K562 (cell line): Measurements from ENCODE around the gene CENPB. TPM values are rescaled to one million over a fixed set of nuclear protein-coding genes. Genes with fewer than 3 reads are reported as not detected.

Source experiments
- BHLHE40 ChIP-seq: IDR thresholded peaks from 2 replicates; pipeline ENCODE4 v1.6.1; 2011; ENCODE audit warnings: low read length, improper control_type of control experiment
- CBX3 ChIP-seq, 2 experiments: IDR thresholded peaks; 1 replicate in 1 of 2; 2 replicates in 1 of 2; pipeline ENCODE4 v1.6.1; 2012; ENCODE audit warnings: inconsistent platforms in 2 of 2, low read length in 2 of 2, borderline replicate concordance in 1 of 2, control low read depth in 1 of 2
- FOSL1 ChIP-seq: fragments of 200-800 bp; sonication (Bioruptor generic); conservative IDR thresholded peaks from 2 replicates; pipeline ENCODE4 v1.6.1; 2016; ENCODE audit warnings: missing genetic modification characterization, missing compliant biosample characterization
- JUND ChIP-seq, 2 experiments: IDR thresholded peaks; 2 replicates in 1 of 2; 3 replicates in 1 of 2; pipeline ENCODE4 v1.6.1; 2011; ENCODE audit warnings: borderline replicate concordance in 2 of 2, low read depth in 2 of 2, low read length in 2 of 2, improper control_type of control experiment in 1 of 2, missing biosample characterization in 1 of 2, missing genetic modification characterization in 1 of 2, missing genetic modification reagents in 1 of 2
- KDM1A ChIP-seq, 2 experiments: fragments of 450-650 bp; IDR thresholded peaks; 2 replicates each; pipeline ENCODE4 v1.6.1; 2016; ENCODE audit warnings: mild to moderate bottlenecking in 2 of 2
- KLF1 ChIP-seq: fragments of 450-650 bp; IDR thresholded peaks from 2 replicates; pipeline ENCODE4 v1.6.1; 2016; ENCODE audit warnings: missing genetic modification characterization, missing compliant biosample characterization
- NFIC ChIP-seq: fragments of 450-650 bp; IDR thresholded peaks from 2 replicates; pipeline ENCODE4 v1.6.1; 2017; ENCODE audit warnings: mild to moderate bottlenecking, inconsistent platforms
- POU5F1 ChIP-seq: fragments of 150-350 bp; IDR thresholded peaks from 2 replicates; pipeline ENCODE4 v1.6.1; 2014; ENCODE audit warnings: borderline replicate concordance, low read length, low read depth, mild to moderate bottlenecking; ENCODE audit not compliant: partially characterized antibody
- PPARD ChIP-seq: fragments of 250-450 bp; sonication (Bioruptor Pico); IDR thresholded peaks from 2 replicates; pipeline ENCODE4 v1.8.0; 2022; ENCODE audit warnings: inconsistent platforms, mild to moderate bottlenecking, moderate library complexity
- RAD51 ChIP-seq: fragments of 450-650 bp; IDR thresholded peaks from 2 replicates; pipeline ENCODE4 v1.7.1; 2016; ENCODE audit warnings: low read depth, mild to moderate bottlenecking, borderline replicate concordance
- RBM25 ChIP-seq: fragments of 200-400 bp; formaldehyde crosslinking; IDR thresholded peaks from 2 replicates; pipeline ENCODE4 v1.6.1; 2018; ENCODE audit warnings: low read length, low read depth, moderate library complexity; ENCODE audit not compliant: severe bottlenecking
- RBM39 ChIP-seq: fragments of 200-400 bp; formaldehyde crosslinking; optimal IDR thresholded peaks from 2 replicates; pipeline ENCODE3; 2018; ENCODE audit warnings: low read depth, low read length
- TEAD1 ChIP-seq, 2 experiments: fragments of 450-650 bp in 1 of 2; sonication (generic) in 1 of 2; formaldehyde crosslinking; IDR thresholded peaks; 2 replicates each; pipeline versions ENCODE4 v1.4.0 to v1.8.0; 2020 to 2022; ENCODE audit warnings: mild to moderate bottlenecking in 2 of 2, missing genetic modification reagents in 1 of 2
- TGIF2 ChIP-seq: sonication (generic); formaldehyde crosslinking; IDR thresholded peaks from 2 replicates; pipeline ENCODE4 v1.8.1; 2022; ENCODE audit warnings: mild to moderate bottlenecking, missing genetic modification reagents, moderate library complexity
- WHSC1 ChIP-seq: IDR thresholded peaks from one replicate; pipeline ENCODE4 v1.6.1; 2012; ENCODE audit warnings: low read length, control low read depth, inconsistent platforms
- ZNF347 ChIP-seq: fragments of 450-650 bp; formaldehyde crosslinking; IDR thresholded peaks from 2 replicates; pipeline ENCODE4 v1.4.0; 2020; ENCODE audit warnings: low read depth, mild to moderate bottlenecking, moderate library complexity
- ZNF584 ChIP-seq: fragments of 200-800 bp; sonication (Bioruptor generic); IDR thresholded peaks from 2 replicates; pipeline ENCODE4 v1.6.1; 2016; ENCODE audit warnings: low read depth, mild to moderate bottlenecking, missing genetic modification characterization, missing compliant biosample characterization
- ZNF696 ChIP-seq: fragments of 250-450 bp; sonication (Bioruptor Pico); conservative IDR thresholded peaks from 2 replicates; pipeline ENCODE4 v1.4.0; 2020; ENCODE audit warnings: mild to moderate bottlenecking, moderate library complexity
- polyA plus RNA-seq, 8 experiments: library from polyadenylated mRNA; depleted of rRNA in 4 of 8; stranded (reverse) in 5 of 8; unstranded in 3 of 8; fragments of >200 nt; fragmentation: Nextera tagmentation in 2 of 8; fragmentation: Illumina TruSeq in 1 of 8; extraction: Ambion mirVana in 2 of 8; extraction: Trizol in 1 of 8; gene quantifications; 2 replicates each; pipeline versions ENCODE4 v1.2.1 to v1.2.3, GENCODE V29; 2011 to 2014; ENCODE audit warnings: inconsistent platforms in 1 of 8, missing spikeins in 1 of 8
- total RNA-seq, 7 experiments: library from RNA; depleted of rRNA in 6 of 7; stranded (reverse); fragments of >200 nt in 6 of 7; fragmentation: Illumina TruSeq in 2 of 7; extraction: Trizol in 2 of 7; gene quantifications; 2 replicates each; pipeline versions ENCODE4 v1.2.1 to v1.2.3, GENCODE V29; 2011 to 2021; ENCODE audit warnings: low replicate concordance in 1 of 7
- TF ChIP-seq, protein P1 (sequence below), 2 experiments: IDR thresholded peaks; 2 replicates each; pipeline ENCODE4 v1.6.1; 2012; ENCODE audit warnings: improper control_type of control experiment in 2 of 2, low read depth in 2 of 2, low read length in 2 of 2, borderline replicate concordance in 1 of 2
- TF ChIP-seq, protein P2 (sequence below): sonication (generic); formaldehyde crosslinking; IDR thresholded peaks from 2 replicates; pipeline ENCODE4 v1.8.0; 2022; ENCODE audit warnings: mild to moderate bottlenecking, missing genetic modification reagents
- TF ChIP-seq, protein P3 (sequence below): fragments of 250-450 bp; sonication (Bioruptor Pico); IDR thresholded peaks from 2 replicates; pipeline ENCODE4 v1.5.0; 2021; ENCODE audit warnings: mild to moderate bottlenecking, moderate library complexity

CENPB gene
- total and polyA plus RNA-seq, 9 of the 15 experiments (the other 6 are each of a cell fraction or from before 2014, with no cell fraction given): 0.17 to 70.8 (median 24.9) TPM

DNA sequence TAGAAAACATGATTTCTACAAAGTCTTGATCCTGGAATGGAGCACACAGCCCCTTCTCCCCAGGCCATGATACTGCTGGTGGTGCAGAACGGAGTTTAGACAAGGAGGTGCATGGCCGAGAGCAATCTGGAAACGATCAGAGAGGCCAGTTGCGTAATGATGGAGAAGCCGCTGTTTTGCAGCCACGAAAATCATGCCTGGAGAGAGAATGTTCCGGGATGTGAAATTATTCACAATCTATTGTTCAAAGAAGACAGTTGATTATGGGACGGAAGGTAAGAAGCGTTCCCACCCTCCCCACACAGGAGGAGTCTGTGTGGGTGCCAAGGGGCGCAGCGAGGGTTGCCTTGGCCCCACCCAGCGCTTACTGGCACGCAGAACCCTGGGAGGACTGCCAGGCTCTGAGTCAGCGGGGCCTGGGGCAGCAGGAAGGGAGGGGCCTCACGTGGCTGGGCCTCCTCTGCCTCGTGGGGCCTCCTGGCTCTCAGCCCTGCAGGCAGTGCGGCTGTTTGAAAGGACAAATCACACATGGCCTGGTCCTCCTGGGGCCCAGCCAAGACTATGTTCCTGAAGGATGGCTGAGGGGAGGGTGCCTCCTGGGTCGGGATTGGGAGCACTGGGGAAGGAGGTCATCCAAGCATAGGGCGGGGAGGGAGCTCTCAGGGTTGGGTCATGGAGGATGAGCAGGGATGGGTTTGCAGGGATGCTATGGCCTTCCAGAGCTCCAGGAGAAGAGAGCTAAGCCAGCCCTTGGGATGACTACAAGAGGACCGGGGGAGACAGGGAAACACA lies 25.1 kb upstream of the CENPB start (continued):
- peak; percentile 67; the same call in 1 of the 2 replicates for TF ChIP-seq JUND (IDR thresholded peaks at IDR 0.05; ENCODE audit: borderline replicate concordance, low read depth, low read length)
- peak; percentile 66; the same call in 2 of the 3 replicates for TF ChIP-seq JUND (tag; IDR thresholded peaks at IDR 0.05; ENCODE audit: borderline replicate concordance, low read depth, low read length)
- TF ChIP-seq KDM1A (IDR thresholded peaks at IDR 0.05): 0 out of 4 replicates have a peak, but pooled peaks of 1 of the 2 experiments have one; percentile 5
- TF ChIP-seq TEAD1 (CRISPR knock-in tag; IDR thresholded peaks at IDR 0.05): no peak
- no peak for TF ChIP-seq KLF1 (tag)
- TF ChIP-seq CBX3 (IDR thresholded peaks at IDR 0.05; ENCODE audit: borderline replicate concordance in 1 of 2, low read length in 2 of 2): no peak
- peak; percentile 67 for TF ChIP-seq NFIC
- TF ChIP-seq, protein P1, sequence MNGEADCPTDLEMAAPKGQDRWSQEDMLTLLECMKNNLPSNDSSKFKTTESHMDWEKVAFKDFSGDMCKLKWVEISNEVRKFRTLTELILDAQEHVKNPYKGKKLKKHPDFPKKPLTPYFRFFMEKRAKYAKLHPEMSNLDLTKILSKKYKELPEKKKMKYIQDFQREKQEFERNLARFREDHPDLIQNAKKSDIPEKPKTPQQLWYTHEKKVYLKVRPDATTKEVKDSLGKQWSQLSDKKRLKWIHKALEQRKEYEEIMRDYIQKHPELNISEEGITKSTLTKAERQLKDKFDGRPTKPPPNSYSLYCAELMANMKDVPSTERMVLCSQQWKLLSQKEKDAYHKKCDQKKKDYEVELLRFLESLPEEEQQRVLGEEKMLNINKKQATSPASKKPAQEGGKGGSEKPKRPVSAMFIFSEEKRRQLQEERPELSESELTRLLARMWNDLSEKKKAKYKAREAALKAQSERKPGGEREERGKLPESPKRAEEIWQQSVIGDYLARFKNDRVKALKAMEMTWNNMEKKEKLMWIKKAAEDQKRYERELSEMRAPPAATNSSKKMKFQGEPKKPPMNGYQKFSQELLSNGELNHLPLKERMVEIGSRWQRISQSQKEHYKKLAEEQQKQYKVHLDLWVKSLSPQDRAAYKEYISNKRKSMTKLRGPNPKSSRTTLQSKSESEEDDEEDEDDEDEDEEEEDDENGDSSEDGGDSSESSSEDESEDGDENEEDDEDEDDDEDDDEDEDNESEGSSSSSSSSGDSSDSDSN (IDR thresholded peaks at IDR 0.05; ENCODE audit: borderline replicate concordance in 1 of 2, low read depth in 2 of 2, low read length in 2 of 2): no peak
- TF ChIP-seq RBM25: no peak
- TF ChIP-seq PPARD (CRISPR knock-in tag): no peak
- 0 out of 2 replicates have a peak, but pooled peaks have one; percentile 30 for TF ChIP-seq RAD51
- TF ChIP-seq WHSC1: no peak
- no peak for TF ChIP-seq ZNF347 (CRISPR knock-in tag)
- no peak for TF ChIP-seq RBM39
- peak; percentile 84 for TF ChIP-seq FOSL1 (tag)
- no peak for TF ChIP-seq ZNF584 (CRISPR knock-in tag)
- TF ChIP-seq BHLHE40: peak; percentile 82
- TF ChIP-seq, protein P2, sequence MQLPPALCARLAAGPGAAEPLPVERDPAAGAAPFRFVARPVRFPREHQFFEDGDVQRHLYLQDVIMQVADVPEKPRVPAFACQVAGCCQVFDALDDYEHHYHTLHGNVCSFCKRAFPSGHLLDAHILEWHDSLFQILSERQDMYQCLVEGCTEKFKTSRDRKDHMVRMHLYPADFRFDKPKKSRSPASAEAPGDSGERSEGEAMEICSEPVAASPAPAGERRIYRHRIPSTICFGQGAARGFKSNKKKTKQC (CRISPR knock-in tag): 0 out of 2 replicates have a peak, but pooled peaks have one; percentile 29
- no peak for TF ChIP-seq ZNF696 (CRISPR knock-in tag)
- no peak for TF ChIP-seq POU5F1
- TF ChIP-seq TGIF2 (CRISPR knock-in tag): no peak
- TF ChIP-seq, protein P3, sequence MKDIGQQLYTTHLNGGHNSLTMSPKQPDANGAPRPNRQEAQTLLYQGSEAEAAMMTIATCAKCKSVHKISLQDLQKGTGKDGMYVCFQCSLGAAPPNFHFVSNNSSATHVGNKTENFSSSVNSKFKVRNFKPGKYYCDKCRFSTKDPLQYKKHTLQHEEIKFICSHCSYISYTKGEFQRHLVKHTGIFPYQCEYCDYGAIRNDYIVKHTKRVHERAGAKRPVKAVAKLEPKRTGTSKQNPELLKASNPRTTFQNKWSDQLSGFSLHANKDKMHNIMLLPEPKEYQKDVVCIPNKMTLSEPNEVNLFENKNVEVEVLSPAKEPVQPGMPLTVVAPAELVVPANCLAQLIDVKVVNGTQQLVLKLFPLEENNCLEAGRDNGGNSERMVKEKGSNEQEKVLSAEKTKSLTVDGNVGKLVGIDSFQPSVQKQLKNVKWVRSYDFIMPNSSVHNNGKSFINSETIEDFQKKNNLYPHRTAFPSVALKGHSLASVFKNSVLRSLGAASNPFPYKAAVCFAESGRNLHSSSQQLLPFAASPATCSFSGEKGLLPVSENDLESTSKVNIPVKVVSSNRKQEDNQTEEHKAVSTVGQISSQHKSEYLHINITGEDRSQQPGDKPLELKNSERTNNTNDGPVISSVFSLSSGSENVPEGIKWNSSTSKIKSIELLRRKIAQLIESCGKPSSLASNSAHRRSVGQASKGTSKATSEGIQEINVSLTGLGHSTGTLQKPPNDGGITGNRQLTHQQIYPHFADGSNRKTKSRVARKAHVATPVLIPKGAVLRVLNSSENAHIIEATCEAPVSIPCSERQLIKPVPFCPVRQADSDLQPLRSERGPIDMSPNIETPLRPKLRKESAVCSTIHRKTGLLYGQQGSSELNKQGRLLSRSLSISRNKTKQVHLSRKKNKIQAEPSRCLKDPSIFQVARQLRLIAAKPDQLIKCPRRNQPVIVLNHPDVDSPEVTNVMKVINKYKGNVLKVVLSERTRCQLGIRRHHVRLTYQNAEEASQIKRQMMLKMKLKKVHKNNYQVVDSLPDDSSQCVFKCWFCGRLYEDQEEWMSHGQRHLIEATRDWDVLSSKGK (CRISPR knock-in tag): no peak
